Activated naive CD4-positive, alpha-beta T cell treated with anti-CD3 and anti-CD28 coated beads, Interleukin-2, amount 50 U/mL, for 72 hours (primary cell): ENCODE data around the gene ACTA2. TPM values are rescaled to one million over a fixed set of nuclear protein-coding genes. Genes with fewer than 3 reads are reported as not detected.

Source experiments
- ATAC-seq, 2 donors: fragments of 150-1000 bp; cut with Tn5 transposase; 2 replicates each; pipeline ENCODE4 v1.10.0; 2021; ENCODE audit warnings: mild to moderate bottlenecking in 2 of 2, moderate library complexity in 2 of 2
- DNase-seq, 2 donors: peaks; one replicate each; pipeline ENCODE4 v3.0.0; 2021 to 2022; ENCODE audit warnings: low spot score in 2 of 2
- H3K27ac Mint-ChIP-seq, 2 donors: one replicate each; pipeline ENCODE4 v1.8.0; 2022; ENCODE audit warnings: mild to moderate bottlenecking in 2 of 2, mixed read lengths in 2 of 2
- H3K36me3 Mint-ChIP-seq, 2 donors: one replicate each; pipeline ENCODE4 v1.8.0; 2022; ENCODE audit warnings: mixed read lengths in 2 of 2
- H3K9me3 Mint-ChIP-seq, 2 donors: one replicate each; pipeline ENCODE4 v1.8.0; 2022; ENCODE audit warnings: mixed read lengths in 2 of 2
- total RNA-seq, 2 donors: library from RNA; stranded (reverse); gene quantifications; one replicate each; pipeline ENCODE4 v1.2.3, GENCODE V29; 2022

The ACTA2 gene
- total RNA-seq, 2 donors from 2014 or later, result 3.6 to 10.6 TPM

- H3K27ac Mint-ChIP-seq, result peak overlapping the region in 1 of 2 donors; percentile 60
- peaks cover 11 to 16% of the 10 kb centered on the region in 2 donors for H3K36me3 Mint-ChIP-seq
- peaks cover 4 to 5% of the 10 kb centered on the region in 2 donors for H3K9me3 Mint-ChIP-seq
- DNase-seq (no peak), ATAC-seq (no peak)
These were observed 34.1 kb upstream of the ACTA2 start for GRCh38 chr10:88986549-88987242.

- peaks cover 4 to 5% of the 10 kb centered on the region in 2 donors for H3K9me3 Mint-ChIP-seq
- no peak overlapping the region for H3K27ac Mint-ChIP-seq
- peaks cover 5 to 9% of the 10 kb centered on the region in 2 donors for H3K36me3 Mint-ChIP-seq
- no peak for DNase-seq
- peak; percentile 50 to 59 for ATAC-seq
These were observed 32.0 kb upstream of the ACTA2 start for GRCh38 chr10:88984525-88984924.

- H3K27ac Mint-ChIP-seq, result no peak overlapping the region
- DNase-seq (no peak), ATAC-seq (no peak)
- H3K36me3 Mint-ChIP-seq, result peaks cover 5 to 9% of the 10 kb centered on the region in 2 donors
- H3K9me3 Mint-ChIP-seq, result peaks cover 4 to 5% of the 10 kb centered on the region in 2 donors
These were observed 31.4 kb upstream of the ACTA2 start for GRCh38 chr10:88983939-88984338.

GRCh38 chr10:88983206-88983605 lies 30.6 kb upstream of the ACTA2 start:
- Mint-ChIP-seq H3K36me3 (peaks cover 5 to 9% of the 10 kb centered on the region in 2 donors), H3K27ac (no peak overlapping the region)
- ATAC-seq, result no peak

GRCh38 chr10:88982366-88982765 lies 29.8 kb upstream of the ACTA2 start:
- Mint-ChIP-seq H3K9me3 (peaks cover 4 to 5% of the 10 kb centered on the region in 2 donors), H3K27ac (no peak overlapping the region), H3K36me3 (peaks cover 5% of the 10 kb centered on the region in 2 donors)
- ATAC-seq (no peak), DNase-seq (no peak)

More at GRCh38 chr10:88983206-88983605, 30.6 kb upstream of the ACTA2 start:
- DNase-seq, result no peak
- peaks cover 4 to 5% of the 10 kb centered on the region in 2 donors for H3K9me3 Mint-ChIP-seq

GRCh38 chr10:88981435-88981834 lies 28.9 kb upstream of the ACTA2 start:
- Mint-ChIP-seq H3K36me3 (peaks cover 3% of the 10 kb centered on the region in 2 donors), H3K27ac (no peak overlapping the region), H3K9me3 (peaks cover 2 to 3% of the 10 kb centered on the region in 2 donors)
- DNase-seq (no peak), ATAC-seq (no peak)

- DNase-seq (no peak), ATAC-seq (no peak)
- Mint-ChIP-seq H3K27ac (no peak overlapping the region), H3K9me3 (no peaks in the 10 kb centered on the region), H3K36me3 (no peaks in the 10 kb centered on the region)
These were observed 28.2 kb upstream of the ACTA2 start for GRCh38 chr10:88980800-88981199.

- DNase-seq, result no peak
- Mint-ChIP-seq H3K9me3 (no peaks in the 10 kb centered on the region), H3K27ac (no peak overlapping the region)
These were observed 27.7 kb upstream of the ACTA2 start for GRCh38 chr10:88980247-88980646.

GRCh38 chr10:88979603-88980002 lies 27.0 kb upstream of the ACTA2 start:
- Mint-ChIP-seq H3K9me3 (no peaks in the 10 kb centered on the region), H3K36me3 (peaks cover 0 to 6% of the 10 kb centered on the region in 2 donors), H3K27ac (no peak overlapping the region)
- ATAC-seq (no peak), DNase-seq (no peak)

More at GRCh38 chr10:88980247-88980646, 27.7 kb upstream of the ACTA2 start:
- ATAC-seq, result no peak
- peaks cover 0 to under 1% of the 10 kb centered on the region in 2 donors for H3K36me3 Mint-ChIP-seq

GRCh38 chr10:88979153-88979562 lies 26.6 kb upstream of the ACTA2 start:
- ATAC-seq (no peak), DNase-seq (no peak)
- peaks cover 0 to 6% of the 10 kb centered on the region in 2 donors for H3K36me3 Mint-ChIP-seq
- H3K27ac Mint-ChIP-seq, result no peak overlapping the region
- no peaks in the 10 kb centered on the region for H3K9me3 Mint-ChIP-seq

GRCh38 chr10:88978463-88978862 lies 25.9 kb upstream of the ACTA2 start:
- no peaks in the 10 kb centered on the region for H3K9me3 Mint-ChIP-seq
- peaks cover 0 to 6% of the 10 kb centered on the region in 2 donors for H3K36me3 Mint-ChIP-seq
- no peak overlapping the region for H3K27ac Mint-ChIP-seq
- ATAC-seq (peak in 1 of 2 donors; percentile 22), DNase-seq (no peak)

- no peak for DNase-seq
- no peak for ATAC-seq
- H3K36me3 Mint-ChIP-seq, result peaks cover 0 to 6% of the 10 kb centered on the region in 2 donors
- H3K27ac Mint-ChIP-seq, result peak overlapping the region; percentile 10 to 88
- no peaks in the 10 kb centered on the region for H3K9me3 Mint-ChIP-seq
These were observed 22.8 kb upstream of the ACTA2 start for GRCh38 chr10:88975377-88975720.

GRCh38 chr10:88974446-88975376 lies 22.1 kb upstream of the ACTA2 start:
- DNase-seq (no peak), ATAC-seq (peak in 1 of 2 donors; percentile 62)
- no peaks in the 10 kb centered on the region for H3K9me3 Mint-ChIP-seq
- H3K36me3 Mint-ChIP-seq, result peaks cover 0 to 6% of the 10 kb centered on the region in 2 donors
- peak overlapping the region; percentile 85 to 88 for H3K27ac Mint-ChIP-seq

- no peak for DNase-seq
- Mint-ChIP-seq H3K27ac (no peak overlapping the region), H3K9me3 (no peaks in the 10 kb centered on the region), H3K36me3 (peaks cover 0 to 6% of the 10 kb centered on the region in 2 donors)
- ATAC-seq, result no peak
These were observed 21.4 kb upstream of the ACTA2 start for GRCh38 chr10:88974012-88974411.

- H3K27ac Mint-ChIP-seq, result no peak overlapping the region
- ATAC-seq (no peak), DNase-seq (no peak)
- H3K9me3 Mint-ChIP-seq, result no peaks in the 10 kb centered on the region
- peaks cover 0 to 6% of the 10 kb centered on the region in 2 donors for H3K36me3 Mint-ChIP-seq
These were observed 18.9 kb upstream of the ACTA2 start for GRCh38 chr10:88971221-88972061.

- no peaks in the 10 kb centered on the region for H3K9me3 Mint-ChIP-seq
- no peak overlapping the region for H3K27ac Mint-ChIP-seq
- ATAC-seq (no peak), DNase-seq (no peak)
- H3K36me3 Mint-ChIP-seq, result no peaks in the 10 kb centered on the region
These were observed 15.8 kb upstream of the ACTA2 start for GRCh38 chr10:88968391-88968790.
